Transverse colon (tissue), 4 donors: ENCODE measurements around the gene NPC1. TPM values are rescaled to one million over a fixed set of nuclear protein-coding genes. Genes with fewer than 3 reads are reported as not detected.
"Not testable (repeated sequence)": the region's sequence is repeated elsewhere in the genome, so short reads cannot be mapped to it uniquely, and the experiment has no call there.

Experiments
- DNase-seq: peaks from one replicate; pipeline ENCODE4 v3.0.0-alpha.2; 2019
- H3K27ac ChIP-seq, 4 donors: fragments of 200-600 bp; sonication (generic); 2 replicates each; pipeline ENCODE4 v1.5.1; 2016 to 2018; ENCODE audit warnings: inconsistent platforms in 4 of 4
- H3K27me3 ChIP-seq: fragments of 200-600 bp; sonication (generic); 2 replicates; pipeline ENCODE4 v1.5.1; 2017; ENCODE audit warnings: inconsistent platforms
- H3K36me3 ChIP-seq, 4 donors: fragments of 200-600 bp; sonication (generic); 2 replicates each; pipeline ENCODE4 v1.5.1; 2017 to 2019; ENCODE audit warnings: inconsistent platforms in 4 of 4
- H3K4me1 ChIP-seq, 4 donors: fragments of 200-600 bp; sonication (generic); 2 replicates each; pipeline ENCODE4 v1.5.1; 2017 to 2020; ENCODE audit warnings: inconsistent platforms in 4 of 4
- H3K4me3 ChIP-seq, 4 donors: fragments of 200-600 bp; sonication (generic); 1 replicate in 1 of 4; 2 replicates in 3 of 4; pipeline versions ENCODE4 v1.5.1 to v1.6.1; 2017 to 2019; ENCODE audit warnings: inconsistent platforms in 4 of 4
- H3K9me3 ChIP-seq, 2 donors: fragments of 200-600 bp; sonication (generic); 2 replicates each; pipeline ENCODE4 v1.5.1; 2017 to 2019; ENCODE audit warnings: inconsistent platforms in 2 of 2
- CTCF ChIP-seq, 5 experiments: fragments of 200-600 bp in 3 of 5; fragments of 450-650 bp in 2 of 5; sonication (generic) in 3 of 5; IDR thresholded peaks; 1 replicate in 2 of 5; 2 replicates in 3 of 5; pipeline ENCODE4 v1.5.1; 2016 to 2017; ENCODE audit warnings: antibody characterized with exemption in 5 of 5, inconsistent platforms in 3 of 5, mild to moderate bottlenecking in 2 of 5, moderate library complexity in 1 of 5
- EP300 ChIP-seq: sonication (generic); formaldehyde crosslinking; IDR thresholded peaks from one replicate; pipeline ENCODE4 v1.6.1; 2017; ENCODE audit warnings: antibody characterized with exemption, low read depth
- POLR2A ChIP-seq: fragments of 450-650 bp; IDR thresholded peaks from one replicate; pipeline ENCODE4 v1.6.1; 2016; ENCODE audit warnings: antibody characterized with exemption, mild to moderate bottlenecking, moderate library complexity
- POLR2AphosphoS5 ChIP-seq, 3 donors: sonication (generic); formaldehyde crosslinking; IDR thresholded peaks; one replicate each; pipeline ENCODE4 v1.6.1; 2016; ENCODE audit warnings: antibody characterized with exemption in 3 of 3
- WGBS, 2 donors: methylation state at CpG; one replicate each; pipeline ENCODE4 v1.1.5; 2018; ENCODE audit warnings: low coverage in 1 of 2; 5-methylcytosine and 5-hydroxymethylcytosine counted together
- in situ Hi-C, 4 donors: fragments of 200-750 bp; cut with MboI; loops; one replicate each; pipeline versions ENCODE4 v1.15.0 to v1.15.1; 2017; ENCODE audit warnings: low sequenced_read_pairs in 3 of 4, low pct_ligation_motif_present in 1 of 4, low pct_unique_long_range_greater_than_20kb in 1 of 4
- intact Hi-C: fragments of 100-400 bp; cut with DNase I; formaldehyde crosslinking; loops from one replicate; pipeline ENCODE4 v1.15.1; 2023; ENCODE audit warnings: low total_unique reads
- total RNA-seq, 4 donors: library from RNA; depleted of rRNA; stranded (reverse); fragments of >200 nt; gene quantifications; one replicate each; pipeline ENCODE4 v1.1.0, GENCODE V29; 2016

The NPC1 gene
- total RNA-seq, 4 donors from 2014 or later: 33.6 to 96.1 (median 49.7) TPM

DNA sequence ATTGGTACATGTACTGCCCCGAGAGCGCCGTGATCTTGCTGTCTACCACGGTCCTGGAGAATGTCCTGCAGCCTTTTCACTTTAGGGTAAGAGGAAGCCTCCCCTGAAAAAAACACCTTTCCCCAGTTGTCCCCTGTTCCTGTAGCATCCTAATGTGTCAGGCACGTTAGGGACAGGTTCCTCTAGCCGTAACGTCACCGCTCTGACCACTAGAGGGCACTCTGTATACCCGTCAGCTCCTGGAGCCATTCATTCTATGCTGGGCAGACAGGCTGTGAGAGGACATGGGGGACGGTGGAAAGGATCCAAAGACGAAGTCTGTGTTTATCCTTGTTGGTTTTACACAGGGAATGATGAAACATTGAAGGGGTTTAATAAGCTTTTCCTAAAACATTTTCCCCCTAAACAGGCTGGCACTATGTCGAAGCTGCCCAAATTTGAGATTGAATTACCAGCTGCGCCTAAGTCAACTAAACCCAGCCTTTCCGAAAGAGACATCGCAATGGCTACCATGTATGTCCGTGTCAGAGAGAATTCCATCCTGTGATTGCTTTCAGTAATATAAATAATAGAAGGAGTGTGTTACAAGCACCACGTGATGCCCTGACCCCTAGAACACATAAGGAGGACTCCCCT, 70.3 kb downstream of the NPC1 start:
- Histone ChIP-seq H3K9me3 (no peaks in the 10 kb centered on the region), H3K4me3 (no peak overlapping the region), H3K27me3 (no peaks in the 10 kb centered on the region), H3K4me1 (no peaks in the 10 kb centered on the region), H3K27ac (no peak overlapping the region), H3K36me3 (peaks cover 0 to 42% (median 17%) of the 10 kb centered on the region in 4 donors)
- in situ Hi-C loops (loop anchor here in 2 of 4 donors (5.0 to 10.0 kb wide), 2 partner anchors 49 to 66 kb away; no protein-coding TSS in a partner anchor), intact Hi-C loops (loop anchor here (1.0 to 5.0 kb wide), 2 partner anchors 40 to 71 kb away; partner anchors contain the start of gene NPC1)
- DNase-seq: peak; percentile 82
- TF ChIP-seq EP300 (no peak), POLR2A (no peak), POLR2AphosphoS5 (IDR thresholded peaks at IDR 0.05) (peak in 1 of 3 donors; percentile 38), CTCF (IDR thresholded peaks at IDR 0.05) (peak; percentile 77 to 88 (median 83))
- 44 to 81% methylated on average over 9 to 17 of the region's 17 CpGs for WGBS, 2 donors

GRCh38 chr18:23512641-23513040, 73.7 kb downstream of the NPC1 start:
- intact Hi-C loops (no loop called here), in situ Hi-C loops (loop anchor here in 1 of 4 donors (10.0 kb wide), 1 partner anchor 52 kb away; no protein-coding TSS in a partner anchor)
- Histone ChIP-seq H3K27ac (no peak overlapping the region), H3K4me1 (no peaks in the 10 kb centered on the region), H3K36me3 (peaks cover 0 to 37% (median 18%) of the 10 kb centered on the region in 4 donors), H3K9me3 (no peaks in the 10 kb centered on the region), H3K4me3 (no peak overlapping the region), H3K27me3 (no peaks in the 10 kb centered on the region)
- WGBS, 2 donors: 95 to 100% methylated on average over 1 of the region's 1 CpG
- no peak for DNase-seq
- TF ChIP-seq POLR2A (no peak), CTCF (IDR thresholded peaks at IDR 0.05) (no peak), EP300 (no peak)

DNA sequence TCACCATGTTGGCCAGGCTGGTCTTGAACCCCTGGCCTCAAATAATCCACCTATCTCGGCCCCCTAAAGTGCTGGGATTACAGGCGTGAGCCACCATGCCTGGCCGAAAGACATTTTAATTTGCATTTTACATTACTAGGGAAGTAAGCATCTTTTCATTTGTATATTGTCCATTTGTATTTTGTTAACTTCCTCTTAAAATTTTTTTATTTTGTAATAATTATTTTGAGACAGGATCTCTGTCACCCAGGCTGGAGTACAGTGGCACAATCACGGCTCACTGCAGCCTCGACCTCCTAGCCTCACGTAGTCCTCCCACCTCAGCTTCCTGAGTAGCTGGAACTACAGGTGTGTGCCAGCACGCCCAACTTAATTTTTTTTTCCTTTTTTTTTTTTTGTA, 74.1 kb downstream of the NPC1 start:
- H3K27ac ChIP-seq, H3K4me1 ChIP-seq, H3K4me3 ChIP-seq, DNase-seq, H3K9me3 ChIP-seq, H3K27me3 ChIP-seq, intact Hi-C loops: not testable (repeated sequence)
- in situ Hi-C loops: loop anchor here in 1 of 4 donors (10.0 kb wide), 1 partner anchor 53 kb away; no protein-coding TSS in a partner anchor
- WGBS, 2 donors: 79 to 93% methylated on average over 5 to 7 of the region's 7 CpGs
- peaks cover 0 to 40% (median 16%) of the 10 kb centered on the region in 4 donors for H3K36me3 ChIP-seq

DNA sequence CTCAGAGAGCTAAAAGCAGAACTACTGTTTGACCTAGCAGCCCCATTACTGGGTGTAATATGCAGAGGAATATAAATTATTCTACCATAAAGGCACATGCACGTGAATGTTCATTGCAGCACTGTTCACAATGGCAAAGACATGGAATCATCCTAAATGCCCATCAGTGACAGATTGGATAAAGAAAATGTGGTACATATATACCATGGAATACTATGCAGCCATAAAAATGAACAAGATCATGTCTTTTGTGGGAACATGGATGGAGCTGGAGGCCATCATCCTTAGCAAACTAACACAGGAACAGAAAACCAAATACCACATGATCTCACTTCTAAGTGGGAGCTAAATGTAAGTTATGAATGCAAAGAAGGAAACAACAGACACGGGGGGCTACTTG, 75.4 kb downstream of the NPC1 start:
- 94 to 98% methylated on average over 2 of the region's 2 CpGs for WGBS, 2 donors
- in situ Hi-C loops: loop anchor here in 1 of 4 donors (10.0 kb wide), 1 partner anchor 54 kb away; no protein-coding TSS in a partner anchor
- H3K27me3 ChIP-seq, DNase-seq, H3K9me3 ChIP-seq, H3K4me1 ChIP-seq, intact Hi-C loops, H3K4me3 ChIP-seq, H3K27ac ChIP-seq: not testable (repeated sequence)
- H3K36me3 ChIP-seq: peaks cover 0 to 45% (median 13%) of the 10 kb centered on the region in 4 donors

DNA sequence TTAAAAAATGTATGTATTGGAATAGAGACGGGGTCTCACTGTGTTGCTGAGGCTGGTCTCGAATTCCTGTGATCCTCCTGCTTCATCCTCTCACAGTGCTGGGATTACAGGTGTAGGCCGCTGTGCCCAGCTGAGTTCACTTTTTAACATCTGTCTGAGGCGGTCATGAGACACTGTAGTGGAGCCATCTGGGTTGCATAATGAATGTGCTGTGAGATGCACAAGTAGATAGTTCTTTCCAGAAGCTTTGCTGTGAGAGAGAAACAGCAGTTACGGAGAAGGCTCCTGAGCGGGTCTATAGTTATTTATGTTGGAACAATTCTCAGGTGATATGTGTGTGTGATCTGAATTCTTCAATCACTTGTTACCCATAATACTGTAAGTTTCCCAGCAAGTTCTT, 79.9 kb downstream of the NPC1 start:
- H3K4me1 ChIP-seq: peaks cover 5 to 30% (median 19%) of the 10 kb centered on the region in 4 donors
- WGBS, 2 donors: 17 to 97% methylated on average over 1 to 6 of the region's 6 CpGs
- TF ChIP-seq CTCF (IDR thresholded peaks at IDR 0.05): no peak
- TF ChIP-seq EP300: no peak
- no peak for TF ChIP-seq POLR2A
- no peak for TF ChIP-seq POLR2AphosphoS5 (IDR thresholded peaks at IDR 0.05)
- H3K4me3 ChIP-seq: no peak overlapping the region
- no peak overlapping the region for H3K27ac ChIP-seq
- H3K36me3 ChIP-seq: peaks cover 0 to 45% (median 13%) of the 10 kb centered on the region in 4 donors
- DNase-seq: no peak
- no peaks in the 10 kb centered on the region for H3K9me3 ChIP-seq
- H3K27me3 ChIP-seq: no peaks in the 10 kb centered on the region
- in situ Hi-C loops: loop anchor here in 1 of 4 donors (5.0 kb wide), 1 partner anchor 76 kb away; no protein-coding TSS in a partner anchor
- intact Hi-C loops: no loop called here
